Endothelial cell of umbilical vein (primary cell): ENCODE results near the gene PRPSAP1. TPM values are rescaled to one million over a fixed set of nuclear protein-coding genes. Genes with fewer than 3 reads are reported as not detected.

Experiments
- Bru-seq: library from RNA; stranded (reverse); fragments of 400-500 nt; gene quantifications from one replicate; lab custom pipeline; 2021; lab: Mats Ljungman, UMichigan
- BruChase-seq, 2 experiments: library from RNA; stranded (reverse); fragments of 400-500 nt; gene quantifications; one replicate each; lab custom pipeline; 2021; lab: Mats Ljungman, UMichigan
- BruUV-seq: library from RNA; stranded (reverse); fragments of 400-500 nt; replicated peaks from 2 replicates; lab custom pipeline; 2021; lab: Mats Ljungman, UMichigan
- CTCF ChIA-PET: fragments of 300-600, 350-600 bp; sonication (Branson Sonifier 250); formaldehyde crosslinking; loops from one replicate; lab custom pipeline; 2021; ENCODE audit warnings: antibody characterized with exemption, inconsistent platforms; lab: Charles Lee
- POLR2A ChIA-PET: fragments of 300-600, 350-600 bp; sonication (Branson Sonifier 250); formaldehyde crosslinking; loops from one replicate; lab custom pipeline; 2021; ENCODE audit warnings: antibody characterized with exemption, inconsistent platforms; lab: Charles Lee
- DNase-seq: peaks from one replicate; pipeline ENCODE4 v3.0.0-alpha.2; 2011; ENCODE audit warnings: low read depth, low spot score
- FAIRE-seq: peaks from 2 replicates; lab custom pipeline; 2011; peaks lifted over from hg19 to GRCh38; lab: Jason Lieb, UNC
- H2AFZ ChIP-seq: 2 replicates; pipeline ENCODE4 v1.6.0; 2012; ENCODE audit warnings: low read depth, low read length, control low read depth, inconsistent platforms
- H3K27ac ChIP-seq: 2 replicates; pipeline ENCODE4 v1.5.1; 2011; ENCODE audit warnings: low read depth, mild to moderate bottlenecking, control low read depth, low read length, moderate library complexity; ENCODE audit not compliant: insufficient read depth
- H3K27me3 ChIP-seq, 2 experiments: 2 replicates each; pipeline versions ENCODE4 v1.6.0 to v1.6.1; 2011; ENCODE audit warnings: low read length in 2 of 2, mixed read lengths in 1 of 2; ENCODE audit not compliant: control insufficient read depth in 2 of 2, insufficient read depth in 2 of 2
- H3K36me3 ChIP-seq, 2 experiments: 2 replicates in 1 of 2; 3 replicates in 1 of 2; pipeline ENCODE4 v1.5.1; 2011; ENCODE audit warnings: low read length in 2 of 2, mild to moderate bottlenecking in 1 of 2, moderate library complexity in 1 of 2; ENCODE audit not compliant: control insufficient read depth in 2 of 2, insufficient read depth in 2 of 2; ENCODE audit errors: extremely low read depth in 1 of 2
- H3K4me1 ChIP-seq: 3 replicates; pipeline ENCODE4 v1.5.1; 2011; ENCODE audit warnings: mild to moderate bottlenecking, low read length; ENCODE audit not compliant: control insufficient read depth, insufficient read depth; ENCODE audit errors: extremely low read depth
- H3K4me2 ChIP-seq: 2 replicates; pipeline ENCODE4 v1.6.1; 2011; ENCODE audit warnings: low read length, control low read depth, mixed read lengths; ENCODE audit not compliant: insufficient read depth
- H3K4me3 ChIP-seq, 3 experiments: fragments of 200-600 bp in 1 of 3; sonication (generic), shearing (Covaris generic) in 1 of 3; replicated peaks in 1 of 3; 2 replicates each; pipeline ENCODE4 v1.5.1; 2011 to 2016; ENCODE audit warnings: control low read depth in 3 of 3, low read length in 3 of 3, mild to moderate bottlenecking in 2 of 3, inconsistent platforms in 1 of 3, low read depth in 1 of 3, moderate library complexity in 1 of 3; ENCODE audit not compliant: insufficient read depth in 1 of 3
- H3K79me2 ChIP-seq: 2 replicates; pipeline ENCODE4 v1.6.0; 2012; ENCODE audit warnings: low read length, inconsistent platforms; ENCODE audit not compliant: control insufficient read depth, insufficient read depth
- H3K9ac ChIP-seq: replicated peaks from 2 replicates; pipeline ENCODE3; 2011; ENCODE audit warnings: low read length, control low read depth; ENCODE audit not compliant: insufficient read depth; ENCODE audit errors: extremely low read depth
- H3K9me1 ChIP-seq: replicated peaks from 3 replicates; pipeline ENCODE4 v1.6.0; 2011; ENCODE audit warnings: mild to moderate bottlenecking, low read length; ENCODE audit not compliant: control insufficient read depth, insufficient read depth; ENCODE audit errors: extremely low read depth
- H3K9me3 ChIP-seq: replicated peaks from 2 replicates; pipeline ENCODE4 v1.5.1; 2012; ENCODE audit warnings: low read length, inconsistent platforms; ENCODE audit not compliant: control insufficient read depth, insufficient read depth
- H4K20me1 ChIP-seq: replicated peaks from 2 replicates; pipeline ENCODE3; 2011; ENCODE audit warnings: mild to moderate bottlenecking, low read length; ENCODE audit not compliant: control insufficient read depth, insufficient read depth; ENCODE audit errors: extremely low read depth
- CTCF ChIP-seq, 2 donors: IDR thresholded peaks; 1 replicate in 1 of 2; 2 replicates in 1 of 2; pipeline ENCODE4 v1.5.1; 2011; ENCODE audit warnings: low read length in 2 of 2, mild to moderate bottlenecking in 2 of 2, moderate library complexity in 2 of 2, control low read depth in 1 of 2, inconsistent platforms in 1 of 2, low read depth in 1 of 2; ENCODE audit not compliant: insufficient read depth in 1 of 2; ENCODE audit errors: extremely low read depth in 1 of 2
- EZH2 ChIP-seq: IDR thresholded peaks from 2 replicates; pipeline ENCODE4 v1.6.1; 2012; ENCODE audit warnings: borderline replicate concordance, low read depth, mild to moderate bottlenecking, moderate library complexity, low read length, inconsistent platforms; ENCODE audit not compliant: severe bottlenecking
- FOS ChIP-seq: IDR thresholded peaks from 2 replicates; pipeline ENCODE4 v1.6.1; 2011; ENCODE audit warnings: mild to moderate bottlenecking, low read length, moderate library complexity, borderline replicate concordance; ENCODE audit not compliant: insufficient read depth
- GATA2 ChIP-seq: IDR thresholded peaks from 2 replicates; pipeline ENCODE4 v1.7.0; 2011; ENCODE audit warnings: low read depth, mild to moderate bottlenecking, moderate library complexity, mixed read lengths, low read length; ENCODE audit not compliant: insufficient read length, insufficient read depth
- JUN ChIP-seq: IDR thresholded peaks from 2 replicates; pipeline ENCODE4 v1.6.1; 2011; ENCODE audit warnings: borderline replicate concordance, low read depth; ENCODE audit not compliant: insufficient read length, insufficient read depth
- MAX ChIP-seq: IDR thresholded peaks from 2 replicates; pipeline ENCODE4 v1.6.1; 2011; ENCODE audit not compliant: insufficient read depth, insufficient read length
- MYC ChIP-seq: IDR thresholded peaks from one replicate; pipeline ENCODE4 v1.6.1; 2011; ENCODE audit warnings: mild to moderate bottlenecking, low read depth, low read length
- POLR2A ChIP-seq: IDR thresholded peaks from 2 replicates; pipeline ENCODE4 v1.6.1; 2012; ENCODE audit warnings: low read depth, mild to moderate bottlenecking, control low read depth, low read length
- POLR2AphosphoS5 ChIP-seq: IDR thresholded peaks from 2 replicates; pipeline ENCODE4 v1.6.1; 2012; ENCODE audit warnings: low read depth, mild to moderate bottlenecking, control low read depth, low read length, moderate library complexity; ENCODE audit not compliant: insufficient read depth
- dilution Hi-C: fragments of 300-500 bp; cut with MboI; formaldehyde crosslinking; loops from one replicate; pipeline ENCODE4 v1.15.0; 2019; ENCODE audit warnings: low sequenced_read_pairs; ENCODE audit not compliant: extremely low pct_ligation_motif_present
- intact Hi-C: fragments of 100-400 bp; cut with micrococcal nuclease; formaldehyde crosslinking; loops from one replicate; pipeline ENCODE4 v1.10.0; 2022
- long read RNA-seq: library from polyadenylated mRNA; stranded (forward); transcript quantifications from one replicate; pipeline ENCODE4 v2.0.0, GENCODE V29; 2021
- polyA minus RNA-seq, 3 experiments: library from RNA; depleted of rRNA, polyadenylated mRNA; stranded (reverse); fragments of >200 nt; gene quantifications; 1 replicate in 1 of 3; 2 replicates in 2 of 3; pipeline ENCODE4 v1.2.3, GENCODE V29; 2011
- polyA plus RNA-seq, 4 experiments: library from polyadenylated mRNA; depleted of rRNA in 3 of 4; stranded (reverse) in 3 of 4; unstranded in 1 of 4; fragments of >200 nt; gene quantifications; 2 replicates each; pipeline versions ENCODE4 v1.2.1 to v1.2.3, GENCODE V29; 2011 to 2012; ENCODE audit warnings: missing spikeins in 1 of 4
- total RNA-seq: library from RNA; stranded (reverse); gene quantifications from 2 replicates; pipeline ENCODE4 v1.2.3, GENCODE V29; 2021

Gene PRPSAP1, protein sequence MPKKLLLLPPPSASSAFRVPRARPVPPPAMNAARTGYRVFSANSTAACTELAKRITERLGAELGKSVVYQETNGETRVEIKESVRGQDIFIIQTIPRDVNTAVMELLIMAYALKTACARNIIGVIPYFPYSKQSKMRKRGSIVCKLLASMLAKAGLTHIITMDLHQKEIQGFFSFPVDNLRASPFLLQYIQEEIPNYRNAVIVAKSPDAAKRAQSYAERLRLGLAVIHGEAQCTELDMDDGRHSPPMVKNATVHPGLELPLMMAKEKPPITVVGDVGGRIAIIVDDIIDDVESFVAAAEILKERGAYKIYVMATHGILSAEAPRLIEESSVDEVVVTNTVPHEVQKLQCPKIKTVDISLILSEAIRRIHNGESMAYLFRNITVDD
- total RNA-seq: 79.1 and 90.2 TPM in 2 replicates
- 106 and 123 TPM in 2 replicates for polyA plus RNA-seq
- polyA plus RNA-seq (2011; cell fraction: cytosol; rRNA removed): 117 and 119 TPM in 2 replicates
- polyA plus RNA-seq (2011; cell fraction: nucleus; rRNA removed): 331 and 391 TPM in 2 replicates
- polyA plus RNA-seq (2012): 70.0 and 80.9 TPM in 2 replicates
- 111 and 140 TPM in 2 replicates for polyA minus RNA-seq
- 35.5 TPM for polyA minus RNA-seq (2011; cell fraction: cytosol; rRNA and poly(A)+ RNA removed)
- 121 and 170 TPM in 2 replicates for polyA minus RNA-seq (2011; cell fraction: nucleus; rRNA and poly(A)+ RNA removed)
- percentile 70 among the genes with signal in this experiment for Bru-seq, nascent RNA
- BruChase-seq, experiment 1, labeled RNA remaining after a 6-hour chase: percentile 80 among the genes with signal in this experiment
- percentile 70 among the genes with signal in this experiment for BruChase-seq, experiment 2, labeled RNA remaining after a 2-hour chase
- long read RNA-seq, transcript PRPSAP1-206 (10 exons, 3,660 nt): major isoform, 210 of 263 reads
- long read RNA-seq, partial matches to known transcripts: 26 of 263 reads
- long read RNA-seq, other reads (novel, unspliced or antisense): 23 of 263 reads

DNA sequence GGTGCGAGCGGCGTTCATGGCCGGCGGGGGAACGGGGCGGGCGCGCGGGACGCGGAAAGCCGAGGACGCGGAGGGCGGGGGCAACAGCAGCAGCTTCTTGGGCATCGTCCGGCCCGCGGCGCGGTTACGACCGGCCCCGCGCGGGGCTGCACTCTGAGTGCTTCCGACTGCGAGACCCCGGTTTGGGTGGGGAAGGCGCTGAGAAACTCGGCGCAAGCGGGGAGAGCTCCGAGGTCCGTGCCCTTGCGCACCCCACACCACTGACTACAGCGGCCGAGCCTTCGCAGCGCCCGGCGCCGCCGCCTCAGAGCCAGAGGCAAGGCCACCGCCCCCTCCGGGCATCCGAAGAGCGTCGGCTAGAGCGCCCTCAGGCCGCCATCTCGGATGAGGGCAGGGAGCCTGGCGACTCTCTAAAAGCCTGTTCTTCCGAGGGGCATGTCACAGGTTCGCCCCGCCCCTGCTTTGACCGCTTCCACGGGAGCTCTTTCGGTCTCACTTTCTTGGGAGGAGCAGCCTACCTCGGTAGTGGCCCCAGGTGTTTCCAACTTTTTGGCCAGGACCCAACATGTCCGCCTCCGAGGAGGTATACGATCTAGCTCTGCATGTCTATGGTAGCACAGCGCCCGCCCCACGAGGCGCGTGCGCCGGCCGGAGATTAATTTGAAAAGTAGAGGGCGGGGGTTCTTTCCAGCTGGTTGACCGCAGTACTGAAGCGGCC is at the start of gene PRPSAP1:
PRPSAP1 (minus strand) TSS at position 318 of the 718 bp plus-strand sequence; CDS start at position 105, 213 bp downstream.
- Histone ChIP-seq H3K9me1 (no peaks in the 10 kb centered on the region), H3K4me1 (peaks cover 10% of the 10 kb centered on the region), H3K27me3 (no peaks in the 10 kb centered on the region), H2AFZ (peak within 1 kb of the TSS; percentile 93), H3K4me2 (peak within 1 kb of the TSS; percentile 81), H3K79me2 (peaks cover 27% of the 10 kb centered on the region), H3K36me3 (no peaks in the 10 kb centered on the region), H3K9ac (peak within 1 kb of the TSS; percentile 97), H3K9me3 (no peaks in the 10 kb centered on the region), H3K27ac (peak within 1 kb of the TSS; percentile 98), H4K20me1 (no peaks in the 10 kb centered on the region), H3K4me3 (peak within 1 kb of the TSS; percentile 50 to 94 (median 56))
- TF ChIP-seq FOS: no peak
- no peak for TF ChIP-seq GATA2
- no peak for TF ChIP-seq MYC
- TF ChIP-seq CTCF (IDR thresholded peaks at IDR 0.05; ENCODE audit: extremely low read depth in 1 of 2, insufficient read depth in 1 of 2, low read depth in 1 of 2, low read length in 2 of 2): peak in 1 of 2 donors; percentile 52
- no peak for TF ChIP-seq EZH2
- peak; percentile 96 for TF ChIP-seq POLR2A
- no peak for TF ChIP-seq JUN
- no peak for TF ChIP-seq MAX
- TF ChIP-seq POLR2AphosphoS5: peak; percentile 93
- intact Hi-C loops: loop anchor here (1.0 to 2.0 kb wide), 4 partner anchors 17 to 45 kb away; no protein-coding TSS in a partner anchor
- BruUV-seq: no TSS peak
- POLR2A ChIA-PET: interaction anchor here (0.6 to 1.7 kb wide), 8 partner anchors 8 to 395 kb away, joined by 3 to 10 read pairs (median 4); partner anchors contain the start of gene SPHK1
- CTCF ChIA-PET: interaction anchor here (0.6 to 4.5 kb wide), 16 partner anchors 10 to 251 kb away, joined by 3 to 57 read pairs (median 5); partner anchors contain the start of genes EXOC7 and SPHK1
- DNase-seq: peak; percentile 94
- FAIRE-seq: peak; percentile 85
- dilution Hi-C loops: no loop called here
